Measurements from ENCODE around the gene B4GAT1.

B4GAT1 gene

DNA sequence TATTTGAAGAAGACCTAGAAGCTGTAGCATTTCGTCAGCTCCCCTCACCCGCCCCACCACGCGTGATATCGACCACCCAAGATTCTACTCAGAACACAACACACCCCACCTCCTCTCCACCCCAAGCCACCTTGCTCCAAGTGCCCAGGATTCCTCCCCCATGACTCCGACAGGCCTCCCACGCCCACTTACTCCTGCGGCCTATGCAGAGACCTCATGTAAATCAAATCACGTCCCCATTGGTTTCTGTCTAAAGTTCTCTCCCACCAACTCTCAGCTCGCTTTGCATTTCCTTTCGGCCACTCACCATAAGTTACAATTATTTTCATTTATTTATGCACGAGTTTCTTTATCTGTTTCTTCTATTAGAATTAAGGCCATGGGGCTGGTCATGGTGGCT, 44.8 kb downstream of the B4GAT1 start:
- no peak for DNase-seq

DNA sequence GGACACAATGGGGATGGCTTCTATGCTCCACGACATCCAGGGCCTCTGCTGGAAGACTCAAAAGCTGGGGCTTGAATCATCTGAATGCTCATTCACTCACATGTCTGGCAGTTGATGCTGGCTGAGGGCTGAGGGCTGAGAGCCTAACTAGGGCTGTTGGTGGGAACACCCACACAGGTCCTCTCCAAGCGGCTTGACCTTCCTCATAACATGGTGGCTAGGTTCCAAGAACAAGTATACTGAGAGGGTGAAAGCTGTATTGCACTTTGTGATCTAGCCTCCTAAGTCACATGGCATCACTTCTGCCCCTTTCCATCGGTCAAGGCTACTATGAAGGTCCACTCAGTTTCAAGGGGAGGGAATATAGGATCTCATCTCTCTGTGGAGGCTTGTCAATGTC, 48.2 kb downstream of the B4GAT1 start:
- DNase-seq, result no peak

DNA sequence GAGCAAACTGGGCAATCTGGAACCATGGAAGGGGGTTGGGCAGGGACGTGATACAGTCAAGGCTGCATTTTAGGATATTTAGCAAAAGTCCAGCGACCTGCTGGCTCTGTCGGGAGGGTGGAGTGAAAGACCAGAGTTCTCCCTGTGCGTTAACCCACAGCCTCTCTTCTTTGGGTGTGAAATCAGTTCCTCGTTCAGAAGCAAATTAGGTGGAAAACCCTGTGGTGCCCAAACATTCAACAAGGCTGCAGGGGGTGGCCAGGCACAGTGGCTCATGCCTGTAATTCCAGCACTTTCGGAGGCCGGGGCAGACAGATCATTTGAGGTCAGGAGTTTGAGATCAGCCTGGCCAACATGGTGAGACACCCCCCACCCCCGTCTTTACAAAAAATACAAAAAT, 49.8 kb downstream of the B4GAT1 start:
- no peak for DNase-seq

Data from NCI-H774 (cell line).